SKM-1 treated with dmso at 0.1 percent for 144 hours (cell line): Measurements from ENCODE around the gene INPP5D.

ENCODE experiments used
- DNase-seq: peaks from one replicate; lab custom pipeline; 2025; ENCODE audit not compliant: unreplicated experiment; lab: John Stamatoyannopoulos, UW

Gene INPP5D

DNA sequence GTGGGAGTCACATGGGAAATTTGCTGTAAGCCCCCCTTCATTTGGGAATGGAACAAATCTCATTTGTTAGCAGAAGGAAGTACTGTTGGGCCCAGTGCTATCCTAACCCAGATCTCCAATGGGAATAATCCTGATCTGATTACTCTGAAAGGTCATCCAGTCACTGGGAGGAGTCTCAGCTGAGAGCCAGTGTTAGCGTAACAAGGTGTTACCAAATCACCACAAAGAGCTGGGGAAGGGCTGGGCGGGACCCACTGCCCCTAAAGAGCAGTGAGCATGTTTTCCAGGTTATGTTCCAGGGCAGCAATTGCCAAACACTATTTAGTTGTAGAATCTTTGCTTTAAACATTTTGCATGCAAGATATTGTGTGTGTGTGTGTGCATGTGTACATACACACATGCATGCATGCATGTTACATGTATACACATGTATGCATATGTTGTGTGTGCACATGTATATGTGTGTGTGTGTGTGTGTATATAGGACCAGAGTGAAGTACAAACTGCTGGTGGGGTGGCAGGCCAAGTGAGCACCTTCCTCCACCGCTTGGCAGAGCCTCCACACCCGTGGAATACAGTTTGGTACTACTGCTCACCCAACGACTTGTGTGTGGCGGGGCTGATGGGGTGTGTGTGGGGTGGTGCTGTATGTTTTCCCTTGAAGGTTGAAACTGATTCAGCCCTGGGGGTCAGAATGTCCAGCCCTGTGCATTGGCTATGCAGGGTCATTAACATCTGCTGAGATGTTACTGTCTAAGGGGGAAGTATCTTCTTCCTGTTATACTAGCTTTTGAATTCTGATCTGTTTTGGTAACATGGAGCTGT, 15.2 kb downstream of the INPP5D start:
- DNase-seq: peak; percentile 45

- DNase-seq: peak; percentile 45
These were observed 15.8 kb downstream of the INPP5D start for GRCh38 chr2:233075966-233076339.

DNA sequence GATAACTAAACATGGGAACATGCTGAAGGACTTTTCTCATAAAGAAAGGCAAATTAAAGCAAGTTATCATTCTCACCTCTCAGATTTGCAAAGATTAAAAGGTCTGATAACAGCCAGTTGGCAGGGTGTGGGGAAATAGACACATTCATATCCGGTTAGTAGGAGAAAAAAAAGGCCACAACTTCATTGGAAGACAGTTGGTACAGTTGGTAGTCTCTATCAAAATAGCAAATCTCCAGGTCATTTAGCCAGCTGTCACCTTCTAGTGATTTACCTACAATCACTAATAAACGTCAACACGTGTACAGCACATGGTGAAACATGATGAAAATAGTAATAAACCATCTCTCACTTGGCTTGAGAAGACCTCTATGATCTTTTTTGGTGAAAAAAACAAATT, 16.6 kb downstream of the INPP5D start:
- DNase-seq: no peak

- DNase-seq: no peak
These were observed 19.3 kb downstream of the INPP5D start for GRCh38 chr2:233079473-233079877.

DNA sequence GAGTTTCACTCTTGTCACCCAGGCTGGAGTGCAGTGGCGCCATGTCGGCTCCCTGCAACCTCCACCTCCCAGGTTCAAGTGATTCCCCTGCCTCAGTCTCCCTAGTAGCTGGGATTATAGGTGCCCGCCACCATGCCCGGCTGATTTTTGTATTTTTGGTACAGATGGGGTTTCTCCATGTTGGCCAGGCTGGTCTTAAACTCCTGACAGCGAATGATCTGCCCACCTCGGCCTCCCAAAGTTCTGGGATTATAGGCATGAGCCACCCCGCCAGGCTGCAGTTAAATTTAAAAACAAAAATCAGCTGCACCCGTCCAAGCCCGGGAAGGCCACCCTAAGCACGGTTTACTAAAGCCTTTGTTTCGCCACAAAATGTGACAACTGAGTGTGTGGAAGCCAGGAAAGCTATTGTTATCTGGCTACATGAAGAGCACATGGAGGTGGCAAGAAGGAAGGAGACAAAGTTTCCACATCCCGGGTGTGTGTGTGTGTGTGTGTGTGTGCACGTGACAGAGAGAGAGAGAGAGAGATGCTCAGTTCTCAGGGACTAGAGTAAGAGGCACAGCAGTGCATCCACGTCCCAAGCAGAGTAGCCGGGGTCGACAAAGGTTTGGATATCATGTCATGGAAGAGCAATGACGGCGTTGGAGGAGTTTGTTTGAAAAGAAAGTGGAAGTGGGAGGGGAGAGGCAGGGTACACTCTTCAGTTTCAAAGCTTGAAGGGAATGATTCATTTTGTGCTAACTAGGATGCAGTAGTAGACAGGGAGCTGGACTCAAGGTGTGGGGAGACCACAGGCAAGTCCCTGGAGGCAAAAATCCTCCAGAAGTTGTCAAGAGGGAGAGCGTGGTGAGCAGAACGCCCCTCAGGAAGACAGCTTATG, 20.1 kb downstream of the INPP5D start:
- no peak for DNase-seq

- DNase-seq: no peak
These were observed 20.7 kb downstream of the INPP5D start for GRCh38 chr2:233080836-233081229.

GRCh38 chr2:233081232-233081730, 21.1 kb downstream of the INPP5D start:
- DNase-seq: no peak

DNA sequence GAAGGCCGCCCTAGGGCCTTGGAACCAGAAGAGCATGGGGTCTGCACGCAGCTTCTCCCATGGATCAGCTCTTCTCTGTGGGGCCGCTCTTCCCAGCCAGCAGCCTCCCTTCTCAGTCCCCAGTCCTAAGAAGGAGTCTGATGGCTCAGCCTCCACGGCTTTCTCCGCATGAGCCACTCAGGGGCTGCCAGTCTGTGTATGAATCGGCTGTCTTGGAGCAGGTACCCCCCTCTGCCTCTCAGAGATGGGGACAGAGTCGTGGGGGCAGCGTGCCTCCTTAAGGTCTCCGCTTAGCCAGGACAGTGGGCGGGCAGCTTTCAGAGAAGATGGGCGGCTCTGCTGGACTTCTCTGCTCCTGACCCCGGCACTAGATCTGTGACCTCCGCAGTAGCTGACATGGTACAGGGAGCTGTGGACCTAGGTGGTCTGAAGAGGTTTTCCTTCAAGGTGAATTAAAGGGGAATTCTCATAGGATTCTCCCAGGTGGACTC, 21.6 kb downstream of the INPP5D start:
- no peak for DNase-seq

DNA sequence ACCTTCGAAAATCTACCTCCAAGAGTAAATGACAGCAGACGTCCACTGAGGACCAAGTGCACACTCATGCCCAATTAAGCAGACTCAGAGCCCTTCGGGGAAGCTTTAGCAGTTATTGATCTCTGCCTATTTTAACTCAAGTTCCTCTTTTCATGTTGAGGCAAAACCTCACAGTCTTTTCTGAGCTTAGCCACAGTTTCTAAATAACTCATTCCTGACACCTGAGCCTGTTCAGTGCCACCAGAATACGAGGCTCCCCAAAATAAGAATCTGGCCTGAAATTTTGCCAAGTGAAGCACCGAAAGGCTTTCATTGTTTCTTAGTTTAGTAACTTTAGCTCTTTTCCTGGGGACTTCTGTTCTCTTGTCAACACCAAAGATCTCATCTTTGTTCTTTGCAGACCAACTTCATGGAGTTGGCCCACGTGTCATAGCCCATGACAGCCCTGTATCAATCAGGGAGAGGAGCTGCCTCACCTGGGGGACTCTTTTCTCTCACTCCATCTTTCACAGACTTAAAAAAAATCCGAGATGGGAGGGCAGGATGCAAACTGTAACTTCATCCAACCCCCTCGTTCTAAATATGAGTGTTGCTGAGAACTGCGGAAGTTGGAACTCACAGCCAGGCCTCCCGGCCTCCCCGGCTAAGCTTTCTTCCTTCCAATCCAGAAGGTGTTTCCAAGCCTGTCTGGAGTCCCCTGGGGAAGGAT, 22.2 kb downstream of the INPP5D start:
- peak; percentile 82 for DNase-seq

- peak; percentile 24 for DNase-seq
These were observed 23.0 kb downstream of the INPP5D start for GRCh38 chr2:233082931-233083755.

DNA sequence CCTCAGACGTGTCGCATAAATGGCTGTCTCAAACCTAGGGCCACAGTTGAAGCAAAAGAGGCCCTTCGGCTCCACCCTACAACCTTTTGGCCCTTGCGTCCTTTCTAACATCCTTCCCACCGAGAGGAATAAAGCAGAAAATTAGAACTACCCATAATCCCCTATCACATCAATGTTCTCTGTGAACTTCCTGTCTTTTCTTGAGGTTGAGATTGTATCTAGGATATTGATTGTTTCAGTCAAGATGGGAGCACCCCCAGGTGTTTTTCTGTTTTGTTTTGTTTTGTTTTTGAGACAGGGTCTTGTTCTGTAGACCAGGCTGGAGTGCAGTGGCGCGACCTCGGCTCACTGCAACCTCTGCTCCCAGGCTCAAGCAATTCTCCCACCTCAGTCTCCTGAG, 23.6 kb downstream of the INPP5D start:
- no peak for DNase-seq

GRCh38 chr2:233084488-233084887, 24.3 kb downstream of the INPP5D start:
- DNase-seq: peak; percentile 88

DNA sequence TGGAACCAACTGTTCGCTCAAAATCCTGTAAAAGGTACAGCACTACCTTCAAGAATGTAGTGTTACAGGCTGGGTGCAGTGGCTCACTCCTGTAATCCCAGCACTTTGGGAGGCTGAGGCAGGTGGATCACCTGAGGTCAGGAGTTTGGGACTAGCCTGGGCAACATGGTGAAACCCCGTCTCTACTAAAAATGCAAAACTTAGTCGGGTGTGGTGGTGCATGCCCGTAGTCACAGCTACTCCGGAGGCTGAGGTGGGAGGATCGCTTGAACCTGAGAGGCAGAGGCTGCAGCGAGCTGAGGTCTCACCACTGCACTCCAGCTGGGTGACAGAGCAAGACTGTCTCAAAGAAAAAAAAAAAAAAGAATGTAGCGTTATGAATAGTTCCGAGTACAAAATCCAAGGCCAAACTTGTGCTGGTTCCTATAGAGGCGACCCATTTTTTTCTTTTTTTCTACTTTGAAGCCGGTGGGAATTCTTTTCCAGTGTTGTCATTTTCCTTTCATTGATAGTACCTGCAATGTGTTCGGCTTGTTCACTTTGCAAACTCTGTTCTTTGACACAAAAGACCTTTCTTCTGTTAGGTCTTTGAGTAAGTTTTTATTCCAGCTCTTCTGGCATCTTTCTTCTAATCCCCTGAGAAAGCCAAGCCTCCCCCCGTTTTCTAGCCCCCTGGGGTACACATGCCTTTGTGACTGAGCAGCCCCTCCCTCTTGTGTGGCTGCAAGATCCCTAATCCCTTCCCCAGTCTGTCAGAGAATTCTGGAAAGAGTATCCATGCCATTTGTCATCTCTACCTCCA, 25.1 kb downstream of the INPP5D start:
- no peak for DNase-seq

GRCh38 chr2:233085839-233086150, 25.7 kb downstream of the INPP5D start:
- DNase-seq: no peak

GRCh38 chr2:233087713-233088112, 27.6 kb downstream of the INPP5D start:
- DNase-seq: no peak

GRCh38 chr2:233088972-233089345, 28.8 kb downstream of the INPP5D start:
- no peak for DNase-seq

DNA sequence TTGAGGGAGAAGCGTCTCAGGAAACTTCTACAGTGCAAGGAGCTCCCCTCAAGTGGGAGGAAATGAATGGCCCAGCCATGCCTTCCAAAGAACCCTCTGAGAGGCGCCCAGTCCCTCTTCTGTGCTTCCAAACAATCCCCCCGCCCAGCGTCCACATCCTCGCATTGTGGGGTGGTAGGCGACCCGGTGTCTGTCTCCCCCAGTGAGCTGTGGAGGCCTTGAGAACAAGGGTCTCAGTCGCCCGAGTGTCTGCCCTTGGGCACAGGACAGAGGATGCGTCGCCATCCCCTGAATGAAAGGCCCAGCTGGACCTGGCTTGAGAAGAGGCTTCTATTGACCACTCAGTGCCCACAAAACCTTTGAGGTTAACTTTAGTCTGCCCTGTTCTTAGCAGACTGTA, 29.7 kb downstream of the INPP5D start:
- DNase-seq: no peak

- DNase-seq: no peak
These were observed 30.7 kb downstream of the INPP5D start for GRCh38 chr2:233090879-233091278.

DNA sequence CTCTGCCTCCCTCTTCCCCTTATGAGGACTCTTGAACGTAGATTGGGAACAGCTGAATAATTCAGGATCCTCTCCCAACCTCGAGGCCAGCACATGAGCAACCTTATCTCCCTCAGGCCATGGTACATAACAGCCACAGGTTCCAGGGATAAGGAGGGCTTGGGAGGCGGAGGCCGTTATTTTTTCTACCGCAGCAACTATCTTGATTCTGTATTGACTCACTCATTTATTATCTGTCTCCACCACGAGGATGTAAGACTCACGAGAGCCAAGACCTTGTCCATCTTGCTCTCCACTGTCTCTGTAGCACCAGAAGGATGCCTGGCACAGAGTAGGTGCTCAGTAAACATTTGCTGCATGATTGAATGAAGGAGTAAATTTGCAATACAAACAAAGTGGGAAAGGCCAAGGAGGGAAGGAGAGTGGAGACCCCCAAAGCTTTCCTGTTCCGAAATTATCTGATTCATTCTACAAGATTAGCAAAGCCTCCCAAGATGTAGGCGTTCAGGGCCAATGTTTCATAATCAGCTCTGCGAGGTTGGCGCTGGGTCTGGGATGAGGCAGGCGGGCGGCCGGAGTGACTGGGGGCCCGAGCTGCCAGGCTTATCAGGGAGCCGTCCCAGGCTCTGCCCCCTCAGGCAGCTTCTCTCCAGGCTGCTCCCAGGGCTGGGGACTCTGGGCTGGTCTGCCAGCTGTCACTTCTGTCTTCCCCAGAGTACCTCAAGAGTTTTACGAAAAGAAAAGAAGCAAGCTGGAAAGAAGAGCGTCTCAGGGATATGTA, 31.6 kb downstream of the INPP5D start:
- no peak for DNase-seq
